DOHH2 (cell line): ENCODE measurements around the gene SLC10A3.

ENCODE experiments used
- H3F3A ChIP-seq: fragments of 200-600 bp; sonication (generic), shearing (Covaris generic); 2 replicates; pipeline ENCODE4 v1.6.0; 2016; ENCODE audit warnings: antibody characterized with exemption, mild to moderate bottlenecking; ENCODE audit not compliant: control insufficient read depth, insufficient read depth
- H3K27ac ChIP-seq: fragments of 200-600 bp; sonication (generic); 2 replicates; pipeline ENCODE4 v1.5.1; 2014; ENCODE audit warnings: low read depth, mild to moderate bottlenecking, low read length, moderate library complexity
- H3K27me3 ChIP-seq: fragments of 200-600 bp; sonication (generic); 2 replicates; pipeline ENCODE4 v1.6.1; 2014; ENCODE audit warnings: mild to moderate bottlenecking, low read length, mixed read lengths; ENCODE audit not compliant: control insufficient read depth
- H3K36me3 ChIP-seq: fragments of 200-600 bp; sonication (generic); 2 replicates; pipeline ENCODE4 v1.6.1; 2014; ENCODE audit warnings: mild to moderate bottlenecking, low read length, moderate library complexity, mixed read lengths; ENCODE audit not compliant: control insufficient read depth
- H3K4me1 ChIP-seq: fragments of 200-600 bp; sonication (generic); 2 replicates; pipeline ENCODE4 v1.6.1; 2014; ENCODE audit warnings: mild to moderate bottlenecking, low read length, mixed read lengths; ENCODE audit not compliant: control insufficient read depth
- H3K4me2 ChIP-seq: fragments of 200-600 bp; sonication (generic); 2 replicates; pipeline ENCODE4 v1.6.0; 2014; ENCODE audit warnings: mild to moderate bottlenecking, low read length, moderate library complexity
- H3K4me3 ChIP-seq: fragments of 200-600 bp; sonication (generic); 2 replicates; pipeline ENCODE4 v1.5.1; 2014; ENCODE audit warnings: mild to moderate bottlenecking, low read length, mixed read lengths
- H3K79me2 ChIP-seq: fragments of 200-600 bp; sonication (generic); 2 replicates; pipeline ENCODE4 v1.6.1; 2014; ENCODE audit warnings: mild to moderate bottlenecking, low read length, mixed read lengths; ENCODE audit not compliant: control insufficient read depth
- H3K9me2 ChIP-seq: fragments of 200-600 bp; sonication (generic); replicated peaks from 2 replicates; pipeline ENCODE4 v1.6.1; 2014; ENCODE audit warnings: mild to moderate bottlenecking, low read length, mixed read lengths; ENCODE audit not compliant: control insufficient read depth
- H3K9me3 ChIP-seq: fragments of 200-600 bp; sonication (generic); 2 replicates; pipeline ENCODE4 v1.6.1; 2014; ENCODE audit warnings: antibody characterized with exemption, low read length, mixed read lengths; ENCODE audit not compliant: control insufficient read depth, insufficient read depth
- H4K20me1 ChIP-seq: fragments of 200-600 bp; sonication (generic); 2 replicates; pipeline ENCODE4 v1.6.0; 2014; ENCODE audit warnings: low read depth, mild to moderate bottlenecking, antibody characterized with exemption, low read length, moderate library complexity; ENCODE audit not compliant: control insufficient read depth, insufficient read depth
- CTCF ChIP-seq: fragments of 200-600 bp; sonication (generic); IDR thresholded peaks from one replicate; pipeline ENCODE4 v1.5.1; 2014; ENCODE audit warnings: antibody characterized with exemption, mild to moderate bottlenecking, low read depth, low read length; ENCODE audit not compliant: poor library complexity, severe bottlenecking
- EZH2phosphoT487 ChIP-seq: fragments of 200-600 bp; sonication (generic); IDR thresholded peaks from 2 replicates; pipeline ENCODE4 v1.6.1; 2017; ENCODE audit warnings: borderline replicate concordance, mild to moderate bottlenecking, antibody characterized with exemption, low read length, moderate library complexity, mixed read lengths

The SLC10A3 gene

GRCh38 chrX:154530286-154530685, 39.9 kb upstream of the SLC10A3 start:
- Histone ChIP-seq H3K79me2 (no peaks in the 10 kb centered on the region), H3K36me3 (peaks cover 18% of the 10 kb centered on the region), H3K4me3 (no peak overlapping the region), H3K27ac (no peak overlapping the region), H3K4me2 (no peak overlapping the region), H3K9me3 (no peaks in the 10 kb centered on the region), H3K4me1 (peaks cover 19% of the 10 kb centered on the region), H3K27me3 (no peaks in the 10 kb centered on the region), H4K20me1 (no peaks in the 10 kb centered on the region), H3F3A (no peaks in the 10 kb centered on the region), H3K9me2 (no peaks in the 10 kb centered on the region)
- TF ChIP-seq CTCF (no peak), EZH2phosphoT487 (no peak)

GRCh38 chrX:154529206-154529612, 38.8 kb upstream of the SLC10A3 start:
- Histone ChIP-seq H3F3A (no peaks in the 10 kb centered on the region), H3K79me2 (no peaks in the 10 kb centered on the region), H3K4me3 (no peak overlapping the region), H3K9me3 (no peaks in the 10 kb centered on the region), H3K36me3 (peaks cover 9% of the 10 kb centered on the region), H3K4me2 (no peak overlapping the region), H3K9me2 (no peaks in the 10 kb centered on the region), H3K4me1 (peaks cover 14% of the 10 kb centered on the region), H3K27me3 (no peaks in the 10 kb centered on the region), H4K20me1 (no peaks in the 10 kb centered on the region), H3K27ac (no peak overlapping the region)
- TF ChIP-seq EZH2phosphoT487, result no peak
- no peak for TF ChIP-seq CTCF

- H4K20me1 ChIP-seq, result no peaks in the 10 kb centered on the region
- no peaks in the 10 kb centered on the region for H3K79me2 ChIP-seq
- peak overlapping the region; percentile 68 for H3K4me3 ChIP-seq
- no peaks in the 10 kb centered on the region for H3K27me3 ChIP-seq
- peak overlapping the region; percentile 37; the same call in 1 of the 2 replicates for H3K27ac ChIP-seq
- H3K9me3 ChIP-seq, result no peaks in the 10 kb centered on the region
- H3K4me2 ChIP-seq, result peak overlapping the region; percentile 75
- H3F3A ChIP-seq, result no peaks in the 10 kb centered on the region
- peaks cover 14% of the 10 kb centered on the region for H3K4me1 ChIP-seq
- no peaks in the 10 kb centered on the region for H3K36me3 ChIP-seq
- no peaks in the 10 kb centered on the region for H3K9me2 ChIP-seq
- TF ChIP-seq EZH2phosphoT487, result no peak
- peak; percentile 42 for TF ChIP-seq CTCF
Measured at GRCh38 chrX:154526901-154527675, 36.7 kb upstream of the SLC10A3 start.
